Activated CD4-positive, alpha-beta T cell treated with anti-CD3 and anti-CD28 coated beads, Interleukin-2, amount 50 U/mL, for 24 hours (primary cell): ENCODE results near the gene RER1.

Source experiments
- DNase-seq, 2 donors: peaks; one replicate each; pipeline ENCODE4 v3.0.0-alpha.2; 2020; ENCODE audit warnings: low read depth in 1 of 2, low spot score in 1 of 2

RER1 gene

DNA sequence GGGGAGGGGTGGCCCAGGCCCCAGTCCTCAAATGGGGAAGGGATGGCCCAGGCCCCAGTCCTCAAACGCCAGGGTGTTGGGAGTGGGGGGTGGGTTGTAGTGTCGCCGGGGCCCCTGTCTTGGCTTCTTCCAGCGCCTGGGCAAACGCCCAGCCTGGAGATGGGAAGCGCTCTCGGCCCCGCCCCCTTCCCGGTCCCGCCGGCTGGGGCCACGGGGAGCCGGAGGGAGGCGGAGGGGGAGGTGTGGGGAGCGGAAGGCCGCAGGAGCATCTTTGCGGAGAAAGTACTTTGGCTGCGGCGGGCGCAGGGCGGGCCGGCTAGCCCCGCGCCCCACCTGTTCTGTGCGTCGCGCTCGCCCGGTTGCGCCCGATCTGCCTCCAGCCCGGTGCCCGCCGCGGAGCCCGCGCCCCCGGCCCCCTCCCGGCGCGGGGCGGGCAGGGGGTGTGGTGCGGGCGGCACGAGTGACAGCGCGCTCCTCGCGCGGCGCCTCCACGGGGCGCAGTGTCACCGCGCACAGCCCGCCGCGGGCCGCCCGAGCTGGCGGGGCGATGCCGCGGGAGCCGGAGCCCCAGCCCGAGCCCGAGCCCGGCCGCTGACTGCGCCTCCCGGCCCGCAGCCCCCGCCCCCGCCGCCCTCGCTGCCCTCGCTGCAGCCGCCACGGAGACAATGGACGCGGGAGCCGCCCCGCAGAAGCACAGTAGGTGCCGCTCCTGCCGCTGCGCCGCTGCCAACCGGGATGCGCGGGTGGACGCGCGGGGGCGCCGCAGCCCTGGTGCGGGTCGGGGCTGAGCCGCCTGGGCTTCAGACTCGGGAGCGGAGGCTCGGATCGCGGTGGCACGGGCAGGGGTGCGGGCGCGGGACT lies 51.9 kb downstream of the RER1 start:
- DNase-seq: no peak

DNA sequence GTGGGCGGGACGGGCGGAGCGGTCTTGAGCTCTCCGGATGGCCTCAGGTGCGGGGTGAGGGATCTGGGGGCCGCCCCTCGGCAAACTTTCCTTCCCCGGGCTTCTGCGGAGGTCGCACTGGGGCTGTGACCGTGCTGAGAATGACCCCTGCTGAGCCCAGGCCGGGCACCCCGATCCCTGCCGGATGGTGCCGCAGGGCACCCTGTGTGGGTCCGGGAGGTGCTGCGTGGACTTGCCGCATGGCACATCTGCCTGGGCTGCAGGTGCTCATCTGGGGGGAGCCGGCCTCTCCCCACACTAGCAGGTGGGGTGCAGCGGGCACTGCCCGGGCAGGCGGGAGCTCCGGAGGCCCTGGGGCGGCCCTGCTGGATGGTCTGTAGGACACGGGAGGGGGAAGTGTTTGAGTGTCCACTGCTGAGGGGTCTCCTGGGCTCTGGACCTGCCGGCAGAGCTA lies 52.5 kb downstream of the RER1 start:
- DNase-seq: no peak

GRCh38 chr1:2445162-2445822 lies 53.7 kb downstream of the RER1 start:
- no peak for DNase-seq

DNA sequence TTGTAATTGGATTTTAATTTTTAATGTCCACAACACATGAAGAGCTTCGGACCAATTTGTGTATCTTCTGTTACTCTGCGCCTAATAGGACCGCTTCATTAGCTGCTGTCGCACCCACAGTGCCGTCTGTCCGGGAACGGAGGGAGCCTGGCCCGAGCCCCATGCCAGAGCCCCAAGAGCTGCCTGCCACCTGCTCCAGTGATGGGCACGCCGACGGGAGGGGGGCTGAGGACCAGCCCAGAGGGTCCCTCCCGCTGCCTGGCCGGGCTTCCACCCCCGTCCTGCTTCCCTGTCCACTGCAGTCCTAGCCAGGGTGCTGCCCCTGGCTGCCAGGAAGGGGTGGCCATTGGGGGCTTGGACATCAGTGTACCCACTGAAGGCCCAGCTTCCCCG lies 54.2 kb downstream of the RER1 start:
- DNase-seq: no peak

DNA sequence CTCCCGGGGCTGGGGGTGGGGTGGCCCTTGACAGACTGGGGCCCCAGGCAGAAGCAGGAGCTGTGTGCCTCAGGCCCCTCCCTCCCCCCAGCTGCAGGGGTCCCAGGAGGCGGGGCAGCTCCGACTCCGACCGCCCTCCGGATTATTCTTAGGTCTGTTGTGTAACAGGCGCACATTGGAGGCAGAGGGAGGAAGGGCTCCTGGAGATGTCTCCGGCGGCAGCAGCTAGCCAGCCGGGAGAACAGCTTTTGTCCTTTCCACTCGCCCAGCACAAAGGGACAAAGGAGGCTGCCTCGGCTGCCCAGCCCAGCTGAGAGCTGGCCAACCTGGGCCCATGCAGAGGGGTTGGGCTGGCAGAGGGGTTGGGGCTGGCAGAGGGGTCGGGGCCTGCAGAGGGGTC lies 54.8 kb downstream of the RER1 start:
- no peak for DNase-seq

- no peak for DNase-seq
Observed at GRCh38 chr1:2446861-2447260, 55.2 kb downstream of the RER1 start.

DNA sequence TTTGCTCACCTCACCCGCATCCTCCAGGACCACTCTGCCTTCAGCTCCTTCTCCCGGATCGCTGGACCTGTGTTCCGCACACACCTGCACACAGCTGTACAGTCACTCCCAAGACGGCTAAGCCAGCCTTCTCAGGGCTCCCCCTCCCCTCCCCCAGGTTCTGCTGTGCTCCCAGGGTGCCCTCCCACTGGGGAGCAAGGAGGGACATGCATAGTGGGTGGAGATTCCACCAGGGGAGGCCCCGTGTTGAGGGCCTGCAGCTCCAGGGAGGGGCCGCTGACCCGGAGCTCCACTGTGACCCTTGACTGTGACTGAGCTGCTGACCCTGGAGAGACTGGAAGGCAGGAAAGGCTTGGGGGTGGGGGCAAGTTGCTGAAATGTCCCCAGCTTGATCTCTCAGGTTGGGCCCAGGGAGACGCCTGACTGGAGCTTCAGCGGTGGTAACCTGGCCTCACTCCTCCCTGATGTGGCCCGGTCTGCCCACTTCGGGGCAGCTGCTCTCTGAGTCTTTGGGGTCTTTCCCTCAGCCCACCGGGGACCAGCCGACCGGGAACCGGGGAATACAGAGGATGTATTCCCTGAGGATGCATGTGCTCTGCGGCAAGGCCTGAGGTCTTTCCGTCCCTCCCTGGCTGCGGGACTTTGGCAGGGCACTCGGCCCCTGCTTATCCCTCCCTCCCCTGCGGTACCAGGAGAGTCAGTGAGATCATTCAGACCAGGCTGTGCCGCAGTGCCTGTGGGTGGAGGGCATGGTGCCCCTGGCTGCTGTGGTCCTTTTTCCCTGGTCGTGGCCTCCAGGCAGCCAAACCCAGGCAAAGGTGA lies 55.8 kb downstream of the RER1 start:
- DNase-seq: no peak

GRCh38 chr1:2448098-2448445 lies 56.4 kb downstream of the RER1 start:
- DNase-seq: no peak

GRCh38 chr1:2449636-2450454 lies 58.2 kb downstream of the RER1 start:
- no peak for DNase-seq

GRCh38 chr1:2451741-2452140 lies 60.1 kb downstream of the RER1 start:
- no peak for DNase-seq

DNA sequence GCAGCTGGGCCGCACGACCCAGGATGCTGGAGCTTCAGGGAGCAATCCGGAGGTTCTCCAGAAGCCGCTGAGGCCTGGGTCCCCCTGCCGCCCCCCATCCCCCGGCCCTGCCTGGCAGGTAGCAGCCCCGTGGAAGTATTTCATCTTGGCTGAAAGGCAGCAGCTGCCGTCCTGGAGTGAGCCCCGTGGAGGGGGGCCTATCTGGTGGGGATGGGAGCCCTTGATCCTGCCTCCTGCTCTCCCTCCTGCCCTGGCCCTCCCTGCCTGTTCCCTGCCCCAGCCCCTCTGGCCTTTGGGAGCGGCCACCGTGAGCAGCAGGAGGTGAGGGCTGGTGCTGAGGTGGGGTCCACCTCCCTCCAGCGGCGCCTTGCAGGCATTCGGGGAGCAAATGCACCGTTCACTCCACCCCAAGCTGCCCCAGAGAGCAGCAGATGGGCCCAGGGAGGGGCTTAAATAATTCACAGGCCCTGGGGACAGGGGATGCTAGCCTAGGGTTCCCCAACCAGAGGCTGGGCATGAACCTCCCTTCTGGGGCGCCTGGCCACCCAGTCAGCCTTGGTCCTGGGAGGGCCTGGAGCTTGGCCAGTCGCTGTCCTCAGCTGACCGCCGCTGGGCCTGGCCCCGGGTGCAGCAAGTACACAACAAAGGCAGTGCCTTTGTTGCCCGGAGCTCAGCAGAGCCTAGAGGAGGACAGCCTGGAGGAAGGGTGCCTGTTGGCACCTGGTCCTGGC lies 60.7 kb downstream of the RER1 start:
- DNase-seq: no peak

- no peak for DNase-seq
Observed at GRCh38 chr1:2452932-2453315, 61.3 kb downstream of the RER1 start.

- no peak for DNase-seq
Observed at GRCh38 chr1:2454227-2454626, 62.6 kb downstream of the RER1 start.
